Keratinocyte (primary cell): ENCODE measurements around the gene AKAP10. TPM values are rescaled to one million over a fixed set of nuclear protein-coding genes. Genes with fewer than 3 reads are reported as not detected.

Source experiments
- DNase-seq: peaks from one replicate; pipeline ENCODE4 v3.0.0-alpha.2; 2011; ENCODE audit warnings: low read depth, missing footprints, low spot score
- FAIRE-seq: peaks from 2 replicates; lab custom pipeline; 2011; peaks lifted over from hg19 to GRCh38; lab: Jason Lieb, UNC
- H2AFZ ChIP-seq: 2 replicates; pipeline ENCODE4 v1.6.0; 2012; ENCODE audit warnings: low read length, control low read depth, inconsistent platforms; ENCODE audit not compliant: control insufficient read depth
- H3K27ac ChIP-seq: 2 replicates; pipeline ENCODE4 v1.5.1; 2011; ENCODE audit warnings: low read length; ENCODE audit not compliant: control insufficient read depth, insufficient read depth
- H3K27me3 ChIP-seq: 3 replicates; pipeline ENCODE4 v1.6.0; 2011; ENCODE audit warnings: low read length; ENCODE audit not compliant: control insufficient read depth, insufficient read depth; ENCODE audit errors: extremely low read depth
- H3K36me3 ChIP-seq, 2 experiments: 2 replicates in 1 of 2; 3 replicates in 1 of 2; pipeline ENCODE4 v1.5.1; 2011; ENCODE audit warnings: low read length in 2 of 2, mild to moderate bottlenecking in 1 of 2; ENCODE audit not compliant: control insufficient read depth in 2 of 2, insufficient read depth in 2 of 2; ENCODE audit errors: extremely low read depth in 1 of 2
- H3K4me1 ChIP-seq: 3 replicates; pipeline ENCODE4 v1.5.1; 2011; ENCODE audit warnings: low read length; ENCODE audit not compliant: control insufficient read depth, insufficient read depth; ENCODE audit errors: extremely low read depth
- H3K4me2 ChIP-seq: 3 replicates; pipeline ENCODE4 v1.6.0; 2011; ENCODE audit warnings: low read depth, low read length; ENCODE audit not compliant: control insufficient read depth, insufficient read depth; ENCODE audit errors: extremely low read depth
- H3K4me3 ChIP-seq, 3 experiments: fragments of 200-600 bp in 1 of 3; sonication (generic) in 1 of 3; 2 replicates in 2 of 3; 3 replicates in 1 of 3; pipeline ENCODE4 v1.5.1; 2011 to 2016; ENCODE audit warnings: low read length in 3 of 3, mild to moderate bottlenecking in 3 of 3, control low read depth in 2 of 3, inconsistent platforms in 1 of 3, low read depth in 1 of 3, mixed read lengths in 1 of 3, mixed run types in 1 of 3, moderate library complexity in 1 of 3; ENCODE audit not compliant: control insufficient read depth in 2 of 3, insufficient read depth in 2 of 3; ENCODE audit errors: extremely low read depth in 1 of 3
- H3K79me2 ChIP-seq: 2 replicates; pipeline ENCODE4 v1.6.0; 2012; ENCODE audit warnings: low read length; ENCODE audit not compliant: control insufficient read depth, insufficient read depth
- H3K9ac ChIP-seq: 3 replicates; pipeline ENCODE4 v1.6.0; 2011; ENCODE audit warnings: low read length; ENCODE audit not compliant: control insufficient read depth, insufficient read depth; ENCODE audit errors: extremely low read depth
- H3K9me1 ChIP-seq: 3 replicates; pipeline ENCODE4 v1.6.0; 2011; ENCODE audit warnings: low read length; ENCODE audit not compliant: control insufficient read depth, insufficient read depth; ENCODE audit errors: extremely low read depth
- H3K9me3 ChIP-seq: 2 replicates; pipeline ENCODE4 v1.5.1; 2012; ENCODE audit warnings: low read depth, low read length; ENCODE audit not compliant: control insufficient read depth
- H4K20me1 ChIP-seq: 3 replicates; pipeline ENCODE4 v1.6.0; 2011; ENCODE audit warnings: low read length; ENCODE audit not compliant: control insufficient read depth, insufficient read depth; ENCODE audit errors: extremely low read depth
- CTCF ChIP-seq, 3 experiments: IDR thresholded peaks in 1 of 3; conservative IDR thresholded peaks in 1 of 3; optimal IDR thresholded peaks in 1 of 3; 2 replicates in 2 of 3; 3 replicates in 1 of 3; pipeline versions ENCODE3 to v1.5.1; 2011; ENCODE audit warnings: low read length in 3 of 3, mild to moderate bottlenecking in 3 of 3, moderate library complexity in 2 of 3, control low read depth in 1 of 3, inconsistent platforms in 1 of 3; ENCODE audit not compliant: insufficient read depth in 2 of 3; ENCODE audit errors: extremely low read depth in 1 of 3
- EZH2 ChIP-seq: IDR thresholded peaks from one replicate; pipeline ENCODE4 v1.6.1; 2012; ENCODE audit warnings: inconsistent platforms, mild to moderate bottlenecking, low read length, moderate library complexity
- dilution Hi-C: fragments of 300-500 bp; cut with MboI; formaldehyde crosslinking; loops from one replicate; pipeline ENCODE4 v1.7.0; 2020; ENCODE audit warnings: low sequenced_read_pairs; ENCODE audit not compliant: extremely low pct_ligation_motif_present
- polyA plus RNA-seq, 5 experiments: library from polyadenylated mRNA; depleted of rRNA in 3 of 5; stranded (reverse) in 3 of 5; stranded (forward) in 1 of 5; unstranded in 1 of 5; fragments of >200 nt; gene quantifications; 1 replicate in 1 of 5; 2 replicates in 3 of 5; 3 replicates in 1 of 5; pipeline versions ENCODE4 v1.2.1 to v1.2.3, GENCODE V29; 2011 to 2012; ENCODE audit warnings: missing spikeins in 2 of 5, low read depth in 1 of 5, low replicate concordance in 1 of 5

AKAP10 gene
- polyA plus RNA-seq, 1 donor (not counting 4 experiments of a cell fraction or from before 2014, with no cell fraction given): 30.8 TPM

GRCh38 chr17:19986941-19987861 is 9.6 kb upstream of the AKAP10 start:
- Histone ChIP-seq H3K4me1 (no peaks in the 10 kb centered on the region), H3K36me3 (no peaks in the 10 kb centered on the region), H3K9ac (no peak overlapping the region), H3K4me2 (no peak overlapping the region), H3K9me3 (no peaks in the 10 kb centered on the region), H3K4me3 (no peak overlapping the region), H2AFZ (peak overlapping the region; percentile 43), H3K27me3 (no peaks in the 10 kb centered on the region), H3K9me1 (no peaks in the 10 kb centered on the region), H4K20me1 (no peaks in the 10 kb centered on the region), H3K27ac (no peak overlapping the region), H3K79me2 (no peaks in the 10 kb centered on the region)
- dilution Hi-C loops: no loop called here
- TF ChIP-seq CTCF (optimal IDR thresholded peaks at IDR 0.05 in 1 of 3, IDR thresholded peaks at IDR 0.05 in 1 of 3, conservative IDR thresholded peaks at IDR 0.05 in 1 of 3; ENCODE audit: extremely low read depth in 1 of 3, insufficient read depth in 2 of 3, low read length in 3 of 3) (no peak), EZH2 (no peak)
- no peak for DNase-seq
- no peak for FAIRE-seq

DNA sequence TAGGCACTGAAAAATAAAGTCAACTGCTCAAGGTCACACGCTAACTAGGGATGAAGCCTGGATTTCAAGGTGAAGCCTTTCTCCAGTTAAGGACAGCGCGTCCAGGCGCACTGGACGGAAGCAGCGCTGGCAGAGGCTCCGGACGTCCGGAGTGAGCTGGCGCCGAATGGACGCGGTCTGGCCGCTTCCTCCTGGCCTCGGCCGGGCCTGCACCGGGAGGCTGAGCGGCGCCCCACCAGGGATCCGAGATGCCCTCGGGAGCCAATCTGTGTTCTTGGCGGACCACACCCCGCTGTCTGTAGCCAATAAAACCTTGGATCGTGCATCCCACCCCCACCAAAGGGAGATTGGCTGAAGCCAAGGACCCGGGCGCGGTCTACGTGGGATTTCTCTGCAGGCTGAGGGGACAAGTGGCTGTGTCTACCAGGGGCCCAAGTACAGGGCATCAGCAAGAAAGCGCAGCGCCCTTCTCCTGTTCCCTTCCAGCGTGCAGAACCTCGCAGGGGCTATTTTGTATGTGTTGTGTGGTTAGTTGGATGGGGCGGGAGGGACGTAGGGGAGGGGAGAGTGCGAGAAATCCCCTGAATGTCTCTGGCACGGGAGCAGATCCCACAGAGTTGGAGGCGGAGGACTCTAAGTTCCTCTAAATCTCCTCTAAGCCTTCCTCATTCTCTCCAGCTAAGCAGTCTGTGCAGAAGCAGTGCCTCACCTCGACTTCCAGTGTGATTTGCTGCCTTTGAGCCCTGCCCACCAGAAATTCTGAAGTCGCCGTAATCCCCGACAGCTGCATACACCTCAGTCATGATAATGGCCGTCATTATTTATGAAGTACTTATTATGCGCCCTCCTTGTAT is 2.5 kb upstream of the AKAP10 start:
- FAIRE-seq: no peak
- Histone ChIP-seq H3K36me3 (no peaks in the 10 kb centered on the region), H2AFZ (no peak overlapping the region), H3K9ac (no peak overlapping the region), H3K9me3 (no peaks in the 10 kb centered on the region), H3K4me3 (no peak overlapping the region), H3K9me1 (no peaks in the 10 kb centered on the region), H3K27me3 (no peaks in the 10 kb centered on the region), H3K79me2 (peaks cover 24% of the 10 kb centered on the region), H3K4me1 (peaks cover 8% of the 10 kb centered on the region), H3K4me2 (no peak overlapping the region), H4K20me1 (no peaks in the 10 kb centered on the region), H3K27ac (no peak overlapping the region)
- DNase-seq: no peak
- dilution Hi-C loops: no loop called here
- no peak for TF ChIP-seq EZH2
- no peak for TF ChIP-seq CTCF (optimal IDR thresholded peaks at IDR 0.05 in 1 of 3, IDR thresholded peaks at IDR 0.05 in 1 of 3, conservative IDR thresholded peaks at IDR 0.05 in 1 of 3; ENCODE audit: extremely low read depth in 1 of 3, insufficient read depth in 2 of 3, low read length in 3 of 3)
